Measurements from ENCODE around the gene NDUFA1.

DNA sequence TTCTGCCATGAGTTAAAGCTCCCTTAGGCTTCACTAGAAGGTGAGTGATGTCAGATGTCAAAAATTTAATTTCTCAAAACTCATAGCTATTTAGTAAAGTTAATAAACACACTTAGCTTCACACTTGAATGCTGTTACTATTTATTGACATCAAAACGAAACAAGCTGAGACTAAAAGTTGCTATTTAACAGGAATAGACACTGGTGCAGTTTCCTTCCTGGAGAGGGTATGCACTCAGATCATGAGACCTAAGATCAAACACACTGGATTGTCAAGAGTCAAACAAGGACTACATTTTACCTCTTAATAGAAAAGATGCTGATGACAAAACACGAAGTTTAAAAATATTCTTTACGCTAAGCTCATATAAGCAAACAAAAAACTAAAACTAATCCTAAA lies 37.7 kb upstream of the NDUFA1 start:
- TF ChIP-seq, protein P1, sequence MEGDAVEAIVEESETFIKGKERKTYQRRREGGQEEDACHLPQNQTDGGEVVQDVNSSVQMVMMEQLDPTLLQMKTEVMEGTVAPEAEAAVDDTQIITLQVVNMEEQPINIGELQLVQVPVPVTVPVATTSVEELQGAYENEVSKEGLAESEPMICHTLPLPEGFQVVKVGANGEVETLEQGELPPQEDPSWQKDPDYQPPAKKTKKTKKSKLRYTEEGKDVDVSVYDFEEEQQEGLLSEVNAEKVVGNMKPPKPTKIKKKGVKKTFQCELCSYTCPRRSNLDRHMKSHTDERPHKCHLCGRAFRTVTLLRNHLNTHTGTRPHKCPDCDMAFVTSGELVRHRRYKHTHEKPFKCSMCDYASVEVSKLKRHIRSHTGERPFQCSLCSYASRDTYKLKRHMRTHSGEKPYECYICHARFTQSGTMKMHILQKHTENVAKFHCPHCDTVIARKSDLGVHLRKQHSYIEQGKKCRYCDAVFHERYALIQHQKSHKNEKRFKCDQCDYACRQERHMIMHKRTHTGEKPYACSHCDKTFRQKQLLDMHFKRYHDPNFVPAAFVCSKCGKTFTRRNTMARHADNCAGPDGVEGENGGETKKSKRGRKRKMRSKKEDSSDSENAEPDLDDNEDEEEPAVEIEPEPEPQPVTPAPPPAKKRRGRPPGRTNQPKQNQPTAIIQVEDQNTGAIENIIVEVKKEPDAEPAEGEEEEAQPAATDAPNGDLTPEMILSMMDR (IDR thresholded peaks at IDR 0.05; ENCODE audit: insufficient read depth, low read length) = no peak
- no peak for TF ChIP-seq POLR2AphosphoS5 (IDR thresholded peaks at IDR 0.05; ENCODE audit: low read depth)
- TF ChIP-seq GABPA (IDR thresholded peaks at IDR 0.05; ENCODE audit: low read depth) = no peak

All from HL-60 (cell line).